ENCODE measurements around the gene CCDC51.
A peak's percentile ranks its signal among the peaks of the same experiment; 100 is the strongest.
"Not testable (repeated sequence)": the region's sequence is repeated elsewhere in the genome, so short reads cannot be mapped to it uniquely, and the experiment has no call there.

Gene CCDC51

GRCh38 chr3:48474031-48474430 lies 34.1 kb upstream of the CCDC51 start:
- WGBS, 2 experiments (ENCODE audit: insufficient coverage in 2 of 2), result 68 to 70% methylated on average over 3 of the region's 4 CpGs
- H3K4me3 ChIP-seq (ENCODE audit: extremely low read depth, insufficient read depth, low read length, poor library complexity, severe bottlenecking); H3K27ac ChIP-seq (ENCODE audit: low read depth, low read length, severe bottlenecking); H3K9me3 ChIP-seq (ENCODE audit: control insufficient read depth, low read length): not testable (repeated sequence)
- Histone ChIP-seq H3K36me3 (ENCODE audit: control insufficient read depth, insufficient read depth, low read length) (peaks cover 24% of the 10 kb centered on the region), H3K4me1 (ENCODE audit: control insufficient read depth, insufficient read depth, low read length, poor library complexity, severe bottlenecking) (peaks cover 17% of the 10 kb centered on the region)

DNA sequence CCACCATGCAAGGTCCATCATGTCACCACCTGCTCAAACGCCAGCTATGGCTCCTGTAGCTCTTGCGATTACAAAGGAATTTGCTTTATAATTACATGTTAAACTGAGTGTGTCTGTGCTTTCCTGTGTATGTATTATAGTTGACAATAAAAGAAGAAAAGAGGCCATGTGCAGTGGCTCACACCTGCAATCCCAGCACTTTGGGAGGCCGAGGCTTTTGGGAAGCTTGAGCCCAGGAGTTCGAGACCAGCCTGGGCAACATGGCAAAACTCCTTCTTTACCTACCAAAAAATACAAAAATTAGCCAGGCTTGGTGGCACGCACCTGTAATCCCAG lies 33.7 kb upstream of the CCDC51 start:
- Histone ChIP-seq H3K4me3 (ENCODE audit: extremely low read depth, insufficient read depth, low read length, poor library complexity, severe bottlenecking) (no peak overlapping the region), H3K36me3 (ENCODE audit: control insufficient read depth, insufficient read depth, low read length) (peaks cover 24% of the 10 kb centered on the region), H3K9me3 (ENCODE audit: control insufficient read depth, low read length) (no peaks in the 10 kb centered on the region), H3K4me1 (ENCODE audit: control insufficient read depth, insufficient read depth, low read length, poor library complexity, severe bottlenecking) (peaks cover 17% of the 10 kb centered on the region), H3K27ac (ENCODE audit: low read depth, low read length, severe bottlenecking) (peak overlapping the region; percentile 95)
- 67 to 79% methylated on average over 2 of the region's 5 CpGs for WGBS, 2 experiments (ENCODE audit: insufficient coverage in 2 of 2)

GRCh38 chr3:48472923-48473616 lies 33.2 kb upstream of the CCDC51 start:
- peaks cover 17% of the 10 kb centered on the region for H3K4me1 ChIP-seq (ENCODE audit: control insufficient read depth, insufficient read depth, low read length, poor library complexity, severe bottlenecking)
- peak overlapping the region; percentile 57 for H3K4me3 ChIP-seq (ENCODE audit: extremely low read depth, insufficient read depth, low read length, poor library complexity, severe bottlenecking)
- H3K9me3 ChIP-seq (ENCODE audit: control insufficient read depth, low read length), result no peaks in the 10 kb centered on the region
- H3K36me3 ChIP-seq (ENCODE audit: control insufficient read depth, insufficient read depth, low read length), result peaks cover 26% of the 10 kb centered on the region
- H3K27ac ChIP-seq (ENCODE audit: low read depth, low read length, severe bottlenecking), result peak overlapping the region; percentile 95
- 4 to 9% methylated on average over 13 to 15 of the region's 17 CpGs for WGBS, 2 experiments (ENCODE audit: insufficient coverage in 2 of 2)

GRCh38 chr3:48472673-48472922 lies 32.7 kb upstream of the CCDC51 start:
- WGBS, 2 experiments (ENCODE audit: insufficient coverage in 2 of 2), result 26 to 50% methylated on average over 1 to 4 of the region's 5 CpGs
- H3K27ac ChIP-seq (ENCODE audit: low read depth, low read length, severe bottlenecking), result peak overlapping the region; percentile 95
- peaks cover 29% of the 10 kb centered on the region for H3K36me3 ChIP-seq (ENCODE audit: control insufficient read depth, insufficient read depth, low read length)
- peaks cover 17% of the 10 kb centered on the region for H3K4me1 ChIP-seq (ENCODE audit: control insufficient read depth, insufficient read depth, low read length, poor library complexity, severe bottlenecking)
- no peaks in the 10 kb centered on the region for H3K9me3 ChIP-seq (ENCODE audit: control insufficient read depth, low read length)
- peak overlapping the region; percentile 57 for H3K4me3 ChIP-seq (ENCODE audit: extremely low read depth, insufficient read depth, low read length, poor library complexity, severe bottlenecking)

- peaks cover 35% of the 10 kb centered on the region for H3K4me1 ChIP-seq (ENCODE audit: control insufficient read depth, insufficient read depth, low read length, poor library complexity, severe bottlenecking)
- no peak overlapping the region for H3K4me3 ChIP-seq (ENCODE audit: extremely low read depth, insufficient read depth, low read length, poor library complexity, severe bottlenecking)
- 80 to 100% methylated on average over 1 of the region's 1 CpG for WGBS, 2 experiments (ENCODE audit: insufficient coverage in 2 of 2)
- no peak overlapping the region for H3K27ac ChIP-seq (ENCODE audit: low read depth, low read length, severe bottlenecking)
- H3K36me3 ChIP-seq (ENCODE audit: control insufficient read depth, insufficient read depth, low read length), result peaks cover 42% of the 10 kb centered on the region
- no peaks in the 10 kb centered on the region for H3K9me3 ChIP-seq (ENCODE audit: control insufficient read depth, low read length)
Observed at GRCh38 chr3:48470286-48470685, 30.4 kb upstream of the CCDC51 start.

GRCh38 chr3:48469046-48469915 lies 29.4 kb upstream of the CCDC51 start:
- Histone ChIP-seq H3K4me1 (ENCODE audit: control insufficient read depth, insufficient read depth, low read length, poor library complexity, severe bottlenecking) (peaks cover 33% of the 10 kb centered on the region), H3K4me3 (ENCODE audit: extremely low read depth, insufficient read depth, low read length, poor library complexity, severe bottlenecking) (no peak overlapping the region), H3K9me3 (ENCODE audit: control insufficient read depth, low read length) (no peaks in the 10 kb centered on the region), H3K36me3 (ENCODE audit: control insufficient read depth, insufficient read depth, low read length) (peaks cover 50% of the 10 kb centered on the region), H3K27ac (ENCODE audit: low read depth, low read length, severe bottlenecking) (no peak overlapping the region)
- 96% methylated on average over 12 to 25 of the region's 29 CpGs for WGBS, 2 experiments (ENCODE audit: insufficient coverage in 2 of 2)

DNA sequence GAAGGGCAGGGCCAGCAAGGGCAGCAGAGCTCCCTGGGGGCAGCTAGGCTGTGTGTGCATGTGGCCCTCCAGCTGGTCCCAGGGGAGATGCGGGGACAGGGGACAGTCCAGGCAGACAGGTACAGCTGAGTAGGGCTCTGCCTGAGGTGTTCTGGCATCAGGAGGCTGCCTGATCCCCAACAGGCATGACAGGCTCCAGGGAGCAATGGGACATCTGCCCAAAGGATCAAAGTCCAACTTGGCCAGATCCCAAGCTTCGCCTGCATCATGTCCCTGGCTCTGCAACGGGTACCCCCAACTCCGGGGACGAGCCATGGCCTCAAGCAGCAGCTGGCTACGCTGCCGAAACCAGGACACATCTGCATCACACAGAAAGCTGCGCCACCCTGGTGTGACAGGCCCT lies 28.4 kb upstream of the CCDC51 start:
- Histone ChIP-seq H3K4me1 (ENCODE audit: control insufficient read depth, insufficient read depth, low read length, poor library complexity, severe bottlenecking) (peaks cover 30% of the 10 kb centered on the region), H3K27ac (ENCODE audit: low read depth, low read length, severe bottlenecking) (no peak overlapping the region), H3K36me3 (ENCODE audit: control insufficient read depth, insufficient read depth, low read length) (peaks cover 57% of the 10 kb centered on the region), H3K9me3 (ENCODE audit: control insufficient read depth, low read length) (no peaks in the 10 kb centered on the region), H3K4me3 (ENCODE audit: extremely low read depth, insufficient read depth, low read length, poor library complexity, severe bottlenecking) (no peak overlapping the region)
- WGBS, 2 experiments (ENCODE audit: insufficient coverage in 2 of 2), result 97 to 98% methylated on average over 8 of the region's 8 CpGs

- peaks cover 27% of the 10 kb centered on the region for H3K4me1 ChIP-seq (ENCODE audit: control insufficient read depth, insufficient read depth, low read length, poor library complexity, severe bottlenecking)
- H3K36me3 ChIP-seq (ENCODE audit: control insufficient read depth, insufficient read depth, low read length), result peaks cover 59% of the 10 kb centered on the region
- no peak overlapping the region for H3K27ac ChIP-seq (ENCODE audit: low read depth, low read length, severe bottlenecking)
- WGBS, 2 experiments (ENCODE audit: insufficient coverage in 2 of 2), result 94 to 100% methylated on average over 3 to 5 of the region's 7 CpGs
- H3K9me3 ChIP-seq (ENCODE audit: control insufficient read depth, low read length), result no peaks in the 10 kb centered on the region
- no peak overlapping the region for H3K4me3 ChIP-seq (ENCODE audit: extremely low read depth, insufficient read depth, low read length, poor library complexity, severe bottlenecking)
Observed at GRCh38 chr3:48467473-48468267, 27.8 kb upstream of the CCDC51 start.

- 93 to 99% methylated on average over 6 to 9 of the region's 9 CpGs for WGBS, 2 experiments (ENCODE audit: insufficient coverage in 2 of 2)
Observed at GRCh38 chr3:48467110-48467454, 27.2 kb upstream of the CCDC51 start.

GRCh38 chr3:48466386-48467109 lies 26.6 kb upstream of the CCDC51 start:
- H3K36me3 ChIP-seq (ENCODE audit: control insufficient read depth, insufficient read depth, low read length), result peaks cover 63% of the 10 kb centered on the region
- WGBS, 2 experiments (ENCODE audit: insufficient coverage in 2 of 2), result 92 to 95% methylated on average over 15 of the region's 19 CpGs
- H3K27ac ChIP-seq (ENCODE audit: low read depth, low read length, severe bottlenecking), result peak overlapping the region; percentile 100

More at GRCh38 chr3:48467110-48467454, 27.2 kb upstream of the CCDC51 start:
- Histone ChIP-seq H3K4me1 (ENCODE audit: control insufficient read depth, insufficient read depth, low read length, poor library complexity, severe bottlenecking) (peaks cover 27% of the 10 kb centered on the region), H3K36me3 (ENCODE audit: control insufficient read depth, insufficient read depth, low read length) (peaks cover 61% of the 10 kb centered on the region), H3K4me3 (ENCODE audit: extremely low read depth, insufficient read depth, low read length, poor library complexity, severe bottlenecking) (no peak overlapping the region), H3K9me3 (ENCODE audit: control insufficient read depth, low read length) (no peaks in the 10 kb centered on the region), H3K27ac (ENCODE audit: low read depth, low read length, severe bottlenecking) (peak overlapping the region; percentile 100)

More at GRCh38 chr3:48466386-48467109, 26.6 kb upstream of the CCDC51 start:
- Histone ChIP-seq H3K4me1 (ENCODE audit: control insufficient read depth, insufficient read depth, low read length, poor library complexity, severe bottlenecking) (peaks cover 23% of the 10 kb centered on the region), H3K4me3 (ENCODE audit: extremely low read depth, insufficient read depth, low read length, poor library complexity, severe bottlenecking) (no peak overlapping the region), H3K9me3 (ENCODE audit: control insufficient read depth, low read length) (no peaks in the 10 kb centered on the region)
